GM18870 (cell line): Measurements from ENCODE around the gene PIP5KL1.
A peak's percentile ranks its signal among the peaks of the same experiment; 100 is the strongest.

Experiments
- ATAC-seq: cut with Tn5 transposase; IDR thresholded peaks from one replicate; pipeline ENCODE4 v1.9.1; 2021; ENCODE audit warnings: moderate library complexity; ENCODE audit not compliant: unreplicated experiment

The PIP5KL1 gene

GRCh38 chr9:127934986-127935385, 4.4 kb upstream of the PIP5KL1 start:
- ATAC-seq: no peak

DNA sequence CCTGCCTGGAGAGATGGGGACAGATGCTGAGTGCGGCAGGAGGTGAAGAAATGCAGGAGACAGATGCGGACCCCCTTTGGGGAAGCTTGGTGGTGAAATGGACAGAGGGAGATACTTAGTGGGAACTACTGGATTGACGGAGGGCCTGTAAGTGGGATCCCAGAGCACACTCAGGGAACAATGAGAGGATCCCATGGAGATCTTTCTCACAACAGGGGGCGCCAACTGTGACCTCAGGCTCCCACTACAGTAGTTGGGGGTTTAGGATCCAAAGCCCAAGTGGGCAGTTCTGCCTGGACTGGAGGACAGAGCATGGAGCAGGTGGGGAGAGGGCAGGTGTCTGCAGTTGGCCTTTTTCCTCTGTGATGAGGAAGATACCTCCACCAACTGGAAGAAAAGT, 3.7 kb upstream of the PIP5KL1 start:
- no peak for ATAC-seq

- peak; percentile 25 for ATAC-seq
Measured at GRCh38 chr9:127931092-127931881, 710 bp upstream of the PIP5KL1 start.

DNA sequence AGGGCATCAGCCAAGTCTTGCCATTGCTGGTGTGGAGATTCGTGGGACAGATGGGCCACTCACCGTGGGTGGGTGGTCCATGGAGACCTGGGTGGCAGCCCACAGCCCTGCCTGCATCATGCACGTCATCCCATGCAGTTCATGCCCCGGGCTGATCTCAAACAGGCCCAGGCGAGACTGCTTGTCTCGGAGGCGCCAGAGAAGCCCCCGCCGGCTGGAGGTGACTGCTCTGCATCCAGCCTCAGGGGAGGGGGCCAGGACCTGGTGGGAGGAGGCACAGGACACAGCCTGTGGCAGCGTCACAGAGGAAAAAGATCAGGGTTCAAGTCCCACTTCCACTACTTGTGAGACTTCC, 975 bp downstream of the PIP5KL1 start:
- no peak for ATAC-seq

GRCh38 chr9:127928676-127929624, 1.6 kb downstream of the PIP5KL1 start:
- no peak for ATAC-seq

GRCh38 chr9:127927988-127928675, 2.4 kb downstream of the PIP5KL1 start:
- no peak for ATAC-seq

GRCh38 chr9:127927201-127927987, 3.2 kb downstream of the PIP5KL1 start:
- no peak for ATAC-seq

- ATAC-seq: no peak
Measured at GRCh38 chr9:127926906-127927200, 3.7 kb downstream of the PIP5KL1 start.

GRCh38 chr9:127925959-127926905, 4.3 kb downstream of the PIP5KL1 start:
- ATAC-seq: no peak

DNA sequence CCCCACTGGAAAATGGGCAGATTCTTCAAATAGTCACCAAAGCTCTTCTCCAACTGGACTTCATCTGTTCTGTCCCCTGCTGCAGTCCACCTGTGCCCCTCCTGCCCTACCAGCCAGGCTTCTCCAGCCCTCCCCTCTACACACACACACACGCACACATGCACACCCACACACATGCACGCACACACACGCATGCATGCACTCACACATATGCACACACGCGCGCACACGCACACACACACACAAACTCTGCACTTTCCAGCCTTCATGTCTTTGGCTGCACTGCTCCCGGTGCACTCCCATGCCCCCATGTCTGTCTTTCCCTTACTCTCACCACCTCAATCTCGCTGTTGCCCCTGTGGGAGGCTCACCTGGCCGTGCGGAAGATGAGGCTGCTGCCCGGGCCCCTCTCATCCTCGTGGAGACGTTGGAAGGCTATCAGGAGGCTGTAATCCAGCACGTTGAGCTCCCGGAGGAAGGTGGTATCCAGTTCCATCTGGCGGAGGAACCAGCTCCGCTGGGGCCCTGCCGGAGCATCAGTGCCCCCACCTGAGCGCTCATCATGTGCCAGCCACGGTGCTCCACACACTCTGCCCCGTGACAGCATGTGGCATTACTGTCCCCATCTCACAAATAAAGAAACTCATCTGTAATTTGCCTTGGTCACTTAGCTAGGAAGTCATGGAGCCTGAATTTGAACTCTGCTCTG, 5.7 kb downstream of the PIP5KL1 start:
- no peak for ATAC-seq

DNA sequence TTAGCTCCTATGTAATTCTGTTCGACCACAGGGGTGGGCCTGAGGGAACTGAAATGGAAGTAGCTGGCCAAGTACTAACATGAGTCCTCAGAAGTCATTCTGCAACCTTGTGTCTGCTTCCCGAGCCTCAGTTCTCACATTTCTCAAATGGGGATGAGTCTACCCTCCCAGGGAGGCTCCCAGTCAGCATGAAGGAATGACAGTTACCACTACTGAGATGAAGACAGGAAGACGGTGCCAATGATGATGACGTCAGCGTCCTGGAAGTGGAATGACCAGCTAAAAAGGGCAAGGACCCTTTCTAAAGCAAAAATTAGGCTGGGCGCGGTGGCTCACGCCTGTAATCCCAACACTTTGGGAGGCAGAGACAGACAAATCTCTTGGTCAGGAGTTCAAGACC, 6.8 kb downstream of the PIP5KL1 start:
- ATAC-seq: no peak

DNA sequence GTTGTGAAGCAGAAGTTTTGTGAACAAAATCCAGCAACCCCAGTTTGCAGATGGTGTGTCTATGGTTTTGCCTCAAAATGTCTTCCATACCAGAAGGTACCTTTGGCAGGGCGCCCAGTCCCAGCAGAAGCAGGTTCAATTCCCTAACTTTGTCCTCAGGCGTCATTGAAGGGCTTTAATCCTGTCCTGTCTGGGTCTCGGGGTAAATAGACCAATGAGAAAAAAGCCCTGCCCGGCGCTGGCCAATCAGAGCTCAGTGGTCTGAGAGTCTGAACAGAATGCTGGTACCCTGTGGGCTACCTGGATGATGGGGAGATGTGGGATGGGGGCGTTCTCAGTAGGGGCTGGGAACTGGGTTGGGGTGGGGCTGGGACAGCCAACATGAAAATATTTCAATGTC, 7.5 kb downstream of the PIP5KL1 start:
- ATAC-seq: no peak

GRCh38 chr9:127921557-127922120, 8.9 kb downstream of the PIP5KL1 start:
- ATAC-seq: no peak

GRCh38 chr9:127920794-127921193, 9.8 kb downstream of the PIP5KL1 start:
- ATAC-seq: no peak

- ATAC-seq: no peak
Measured at GRCh38 chr9:127919253-127919815, 11.2 kb downstream of the PIP5KL1 start.

GRCh38 chr9:127918183-127919107, 12.1 kb downstream of the PIP5KL1 start:
- ATAC-seq: no peak

DNA sequence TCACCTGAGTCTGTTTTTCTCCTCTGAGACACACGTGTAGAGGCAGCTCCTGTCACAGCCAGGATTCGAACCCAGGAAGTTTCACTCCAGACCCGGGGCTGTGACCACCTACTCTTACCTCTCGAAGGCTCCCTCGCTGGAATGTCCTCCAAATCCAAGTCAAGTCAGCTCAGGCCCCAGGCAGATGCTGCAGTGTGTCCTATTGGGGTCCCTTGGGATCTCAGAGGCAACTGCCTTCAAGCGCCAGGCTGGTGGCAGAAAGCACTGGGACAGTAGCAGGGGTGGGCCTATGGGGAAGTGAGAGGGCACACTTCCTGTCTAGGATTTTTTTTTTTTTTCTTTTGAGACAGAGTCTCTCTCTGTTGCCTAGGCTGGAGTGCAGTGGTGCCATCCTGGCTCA, 13.0 kb downstream of the PIP5KL1 start:
- peak; percentile 33 for ATAC-seq
